ENCODE data around the gene RABGAP1L.

GRCh38 chr1:174794861-174795260 is 635.5 kb downstream of the RABGAP1L start:
- TF ChIP-seq, protein P1, sequence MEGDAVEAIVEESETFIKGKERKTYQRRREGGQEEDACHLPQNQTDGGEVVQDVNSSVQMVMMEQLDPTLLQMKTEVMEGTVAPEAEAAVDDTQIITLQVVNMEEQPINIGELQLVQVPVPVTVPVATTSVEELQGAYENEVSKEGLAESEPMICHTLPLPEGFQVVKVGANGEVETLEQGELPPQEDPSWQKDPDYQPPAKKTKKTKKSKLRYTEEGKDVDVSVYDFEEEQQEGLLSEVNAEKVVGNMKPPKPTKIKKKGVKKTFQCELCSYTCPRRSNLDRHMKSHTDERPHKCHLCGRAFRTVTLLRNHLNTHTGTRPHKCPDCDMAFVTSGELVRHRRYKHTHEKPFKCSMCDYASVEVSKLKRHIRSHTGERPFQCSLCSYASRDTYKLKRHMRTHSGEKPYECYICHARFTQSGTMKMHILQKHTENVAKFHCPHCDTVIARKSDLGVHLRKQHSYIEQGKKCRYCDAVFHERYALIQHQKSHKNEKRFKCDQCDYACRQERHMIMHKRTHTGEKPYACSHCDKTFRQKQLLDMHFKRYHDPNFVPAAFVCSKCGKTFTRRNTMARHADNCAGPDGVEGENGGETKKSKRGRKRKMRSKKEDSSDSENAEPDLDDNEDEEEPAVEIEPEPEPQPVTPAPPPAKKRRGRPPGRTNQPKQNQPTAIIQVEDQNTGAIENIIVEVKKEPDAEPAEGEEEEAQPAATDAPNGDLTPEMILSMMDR (conservative IDR thresholded peaks at IDR 0.05; ENCODE audit: low read length): no peak
- TF ChIP-seq EZH2phosphoT487 (IDR thresholded peaks at IDR 0.05; ENCODE audit: borderline replicate concordance): no peak
